ENCODE results near the gene DST.

DNA sequence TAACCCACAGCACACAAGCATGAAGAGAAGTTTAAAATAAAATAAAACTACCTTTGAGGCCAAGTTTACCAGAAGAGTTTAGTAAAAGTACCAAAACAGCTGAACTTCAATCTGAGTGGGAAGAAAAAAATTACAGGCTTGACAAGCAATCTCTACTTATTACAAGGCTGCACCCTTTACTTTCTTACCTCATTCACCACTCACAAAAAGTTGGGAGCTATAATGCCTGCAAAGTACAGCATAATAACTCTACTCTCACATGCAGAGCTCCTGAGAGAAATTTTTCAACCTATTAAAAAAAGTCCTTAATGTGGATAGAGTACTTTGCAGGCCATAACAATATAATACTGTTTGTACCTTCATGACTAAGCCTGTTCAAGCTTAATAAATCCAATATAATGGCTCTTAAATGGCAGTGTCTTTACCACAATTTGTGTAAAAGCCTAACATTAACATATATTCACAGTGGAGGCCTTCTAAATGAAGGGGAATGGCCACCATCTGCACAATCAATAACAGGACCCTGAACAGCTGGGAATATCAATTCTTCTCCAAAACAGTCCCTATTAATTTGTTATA is 103.1 kb downstream of the DST start:
- TF ChIP-seq EZH2 (IDR thresholded peaks at IDR 0.05) = no peak
- TF ChIP-seq, protein P1, sequence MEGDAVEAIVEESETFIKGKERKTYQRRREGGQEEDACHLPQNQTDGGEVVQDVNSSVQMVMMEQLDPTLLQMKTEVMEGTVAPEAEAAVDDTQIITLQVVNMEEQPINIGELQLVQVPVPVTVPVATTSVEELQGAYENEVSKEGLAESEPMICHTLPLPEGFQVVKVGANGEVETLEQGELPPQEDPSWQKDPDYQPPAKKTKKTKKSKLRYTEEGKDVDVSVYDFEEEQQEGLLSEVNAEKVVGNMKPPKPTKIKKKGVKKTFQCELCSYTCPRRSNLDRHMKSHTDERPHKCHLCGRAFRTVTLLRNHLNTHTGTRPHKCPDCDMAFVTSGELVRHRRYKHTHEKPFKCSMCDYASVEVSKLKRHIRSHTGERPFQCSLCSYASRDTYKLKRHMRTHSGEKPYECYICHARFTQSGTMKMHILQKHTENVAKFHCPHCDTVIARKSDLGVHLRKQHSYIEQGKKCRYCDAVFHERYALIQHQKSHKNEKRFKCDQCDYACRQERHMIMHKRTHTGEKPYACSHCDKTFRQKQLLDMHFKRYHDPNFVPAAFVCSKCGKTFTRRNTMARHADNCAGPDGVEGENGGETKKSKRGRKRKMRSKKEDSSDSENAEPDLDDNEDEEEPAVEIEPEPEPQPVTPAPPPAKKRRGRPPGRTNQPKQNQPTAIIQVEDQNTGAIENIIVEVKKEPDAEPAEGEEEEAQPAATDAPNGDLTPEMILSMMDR (IDR thresholded peaks at IDR 0.05) = no peak
